Transverse colon (tissue), 4 donors: Measurements from ENCODE around the gene DYNC1LI1. TPM values are rescaled to one million over a fixed set of nuclear protein-coding genes. Genes with fewer than 3 reads are reported as not detected.

Experiments used
- DNase-seq: peaks from one replicate; pipeline ENCODE4 v3.0.0-alpha.2; 2019
- H3K27ac ChIP-seq, 4 donors: fragments of 200-600 bp; sonication (generic); 2 replicates each; pipeline ENCODE4 v1.5.1; 2016 to 2018; ENCODE audit warnings: inconsistent platforms in 4 of 4
- H3K27me3 ChIP-seq: fragments of 200-600 bp; sonication (generic); 2 replicates; pipeline ENCODE4 v1.5.1; 2017; ENCODE audit warnings: inconsistent platforms
- H3K36me3 ChIP-seq, 4 donors: fragments of 200-600 bp; sonication (generic); 2 replicates each; pipeline ENCODE4 v1.5.1; 2017 to 2019; ENCODE audit warnings: inconsistent platforms in 4 of 4
- H3K4me1 ChIP-seq, 4 donors: fragments of 200-600 bp; sonication (generic); 2 replicates each; pipeline ENCODE4 v1.5.1; 2017 to 2020; ENCODE audit warnings: inconsistent platforms in 4 of 4
- H3K4me3 ChIP-seq, 4 donors: fragments of 200-600 bp; sonication (generic); 1 replicate in 1 of 4; 2 replicates in 3 of 4; pipeline versions ENCODE4 v1.5.1 to v1.6.1; 2017 to 2019; ENCODE audit warnings: inconsistent platforms in 4 of 4
- H3K9me3 ChIP-seq, 2 donors: fragments of 200-600 bp; sonication (generic); 2 replicates each; pipeline ENCODE4 v1.5.1; 2017 to 2019; ENCODE audit warnings: inconsistent platforms in 2 of 2
- CTCF ChIP-seq, 5 experiments: fragments of 200-600 bp in 3 of 5; fragments of 450-650 bp in 2 of 5; sonication (generic) in 3 of 5; IDR thresholded peaks; 1 replicate in 2 of 5; 2 replicates in 3 of 5; pipeline ENCODE4 v1.5.1; 2016 to 2017; ENCODE audit warnings: antibody characterized with exemption in 5 of 5, inconsistent platforms in 3 of 5, mild to moderate bottlenecking in 2 of 5, moderate library complexity in 1 of 5
- EP300 ChIP-seq: sonication (generic); formaldehyde crosslinking; IDR thresholded peaks from one replicate; pipeline ENCODE4 v1.6.1; 2017; ENCODE audit warnings: antibody characterized with exemption, low read depth
- POLR2A ChIP-seq: fragments of 450-650 bp; IDR thresholded peaks from one replicate; pipeline ENCODE4 v1.6.1; 2016; ENCODE audit warnings: antibody characterized with exemption, mild to moderate bottlenecking, moderate library complexity
- POLR2AphosphoS5 ChIP-seq, 3 donors: sonication (generic); formaldehyde crosslinking; IDR thresholded peaks; one replicate each; pipeline ENCODE4 v1.6.1; 2016; ENCODE audit warnings: antibody characterized with exemption in 3 of 3
- WGBS, 2 donors: methylation state at CpG; one replicate each; pipeline ENCODE4 v1.1.5; 2018; ENCODE audit warnings: low coverage in 1 of 2; 5-methylcytosine and 5-hydroxymethylcytosine counted together
- in situ Hi-C, 4 donors: fragments of 200-750 bp; cut with MboI; loops; one replicate each; pipeline versions ENCODE4 v1.15.0 to v1.15.1; 2017; ENCODE audit warnings: low sequenced_read_pairs in 3 of 4, low pct_ligation_motif_present in 1 of 4, low pct_unique_long_range_greater_than_20kb in 1 of 4
- intact Hi-C: fragments of 100-400 bp; cut with DNase I; formaldehyde crosslinking; loops from one replicate; pipeline ENCODE4 v1.15.1; 2023; ENCODE audit warnings: low total_unique reads
- total RNA-seq, 4 donors: library from RNA; depleted of rRNA; stranded (reverse); fragments of >200 nt; gene quantifications; one replicate each; pipeline ENCODE4 v1.1.0, GENCODE V29; 2016

The DYNC1LI1 gene
- total RNA-seq, 4 donors from 2014 or later = 2.4 to 25.9 (median 12.1) TPM

- Histone ChIP-seq H3K27me3 (no peaks in the 10 kb centered on the region), H3K36me3 (no peaks in the 10 kb centered on the region), H3K9me3 (no peaks in the 10 kb centered on the region), H3K27ac (no peak overlapping the region), H3K4me3 (no peak overlapping the region), H3K4me1 (peaks cover 0 to 4% (median 1%) of the 10 kb centered on the region in 4 donors)
- TF ChIP-seq POLR2A = no peak
- no peak for TF ChIP-seq POLR2AphosphoS5 (IDR thresholded peaks at IDR 0.05)
- TF ChIP-seq CTCF (IDR thresholded peaks at IDR 0.05) = no peak
- no peak for TF ChIP-seq EP300
- intact Hi-C loops = no loop called here
- 86% methylated on average over 2 of the region's 2 CpGs for WGBS, 2 donors
- in situ Hi-C loops = loop anchor here in 2 of 4 donors (5.0 to 25.0 kb wide), 3 partner anchors 156 to 426 kb away; partner anchors contain the start of gene CNOT10 (in 1 of the 2)
- DNase-seq = no peak
Observed at GRCh38 chr3:32511005-32511404, 59.7 kb downstream of the DYNC1LI1 start.

GRCh38 chr3:32510075-32510724, 60.5 kb downstream of the DYNC1LI1 start:
- TF ChIP-seq CTCF (IDR thresholded peaks at IDR 0.05) = peak; percentile 59 to 84 (median 63)
- no peak for TF ChIP-seq POLR2AphosphoS5 (IDR thresholded peaks at IDR 0.05)
- Histone ChIP-seq H3K27me3 (no peaks in the 10 kb centered on the region), H3K9me3 (no peaks in the 10 kb centered on the region), H3K4me1 (peaks cover 0 to 4% (median 1%) of the 10 kb centered on the region in 4 donors), H3K27ac (no peak overlapping the region), H3K36me3 (no peaks in the 10 kb centered on the region), H3K4me3 (no peak overlapping the region)
- DNase-seq = peak; percentile 67
- 27 to 30% methylated on average over 3 of the region's 3 CpGs for WGBS, 2 donors
- intact Hi-C loops (no loop called here), in situ Hi-C loops (loop anchor here in 2 of 4 donors (5.0 to 25.0 kb wide), 3 partner anchors 157 to 427 kb away; partner anchors contain the start of gene CNOT10 (in 1 of the 2))

- no peak overlapping the region for H3K4me3 ChIP-seq
- peak; percentile 57 for DNase-seq
- no peaks in the 10 kb centered on the region for H3K36me3 ChIP-seq
- in situ Hi-C loops (loop anchor here (5.0 to 25.0 kb wide), 4 partner anchors 154 to 429 kb away; partner anchors contain the start of gene CNOT10 (in 1 of the 4)), intact Hi-C loops (loop anchor here (5.0 kb wide), 1 partner anchor 154 kb away; no protein-coding TSS in a partner anchor)
- TF ChIP-seq EP300 (no peak), POLR2A (no peak), CTCF (IDR thresholded peaks at IDR 0.05) (no peak), POLR2AphosphoS5 (IDR thresholded peaks at IDR 0.05) (no peak)
- 32 to 40% methylated on average over 5 to 7 of the region's 7 CpGs for WGBS, 2 donors
- peak overlapping the region in 1 of 4 donors; percentile 22 for H3K27ac ChIP-seq
- H3K4me1 ChIP-seq = peaks cover 0 to 4% (median 0%) of the 10 kb centered on the region in 4 donors
- no peaks in the 10 kb centered on the region for H3K9me3 ChIP-seq
- H3K27me3 ChIP-seq = no peaks in the 10 kb centered on the region
Observed at GRCh38 chr3:32508711-32509110, 61.9 kb downstream of the DYNC1LI1 start.

GRCh38 chr3:32506466-32506865, 64.2 kb downstream of the DYNC1LI1 start:
- H3K27me3 ChIP-seq = no peaks in the 10 kb centered on the region
- intact Hi-C loops = loop anchor here (5.0 kb wide), 1 partner anchor 156 kb away; no protein-coding TSS in a partner anchor
- H3K4me1 ChIP-seq = peaks cover 4 to 12% (median 6%) of the 10 kb centered on the region in 4 donors
- TF ChIP-seq CTCF (IDR thresholded peaks at IDR 0.05) = no peak
- no peak for TF ChIP-seq EP300
- TF ChIP-seq POLR2A = no peak
- no peak for TF ChIP-seq POLR2AphosphoS5 (IDR thresholded peaks at IDR 0.05)
- in situ Hi-C loops = loop anchor here (5.0 to 25.0 kb wide), 4 partner anchors 156 to 431 kb away; partner anchors contain the start of gene CNOT10 (in 1 of the 4)
- H3K9me3 ChIP-seq = no peaks in the 10 kb centered on the region
- 79 to 100% methylated on average over 2 to 4 of the region's 4 CpGs for WGBS, 2 donors
- no peak for DNase-seq
- no peak overlapping the region for H3K27ac ChIP-seq
- H3K36me3 ChIP-seq = no peaks in the 10 kb centered on the region
- H3K4me3 ChIP-seq = no peak overlapping the region
